Measurements from ENCODE around the gene SMTNL2. TPM values are rescaled to one million over a fixed set of nuclear protein-coding genes. Genes with fewer than 3 reads are reported as not detected.
"Not testable (repeated sequence)": the region's sequence is repeated elsewhere in the genome, so short reads cannot be mapped to it uniquely, and the experiment has no call there.

The SMTNL2 gene
- total RNA-seq, 1 donor from 2014 or later: 1.6 TPM

GRCh38 chr17:4616476-4616875, 32.1 kb downstream of the SMTNL2 start:
- no peak for DNase-seq (ENCODE audit: low spot score)
- no peak for ATAC-seq
- intact Hi-C loops (cut with DNase I): no loop called here

- no peak for DNase-seq (ENCODE audit: low spot score)
- ATAC-seq: no peak
- intact Hi-C loops (cut with DNase I): no loop called here
These were observed 32.8 kb downstream of the SMTNL2 start for GRCh38 chr17:4617090-4617489.

GRCh38 chr17:4617590-4618351, 33.4 kb downstream of the SMTNL2 start:
- ATAC-seq (no peak), DNase-seq (ENCODE audit: low spot score) (no peak)
- intact Hi-C loops (cut with DNase I): no loop called here

GRCh38 chr17:4620531-4621101, 36.3 kb downstream of the SMTNL2 start:
- DNase-seq (ENCODE audit: low spot score) (no peak), ATAC-seq (no peak)
- intact Hi-C loops (cut with DNase I): loop anchor here (10.0 kb wide), 1 partner anchor 56 kb away; the partner anchor contains the start of gene GGT6

- intact Hi-C loops (cut with DNase I): loop anchor here (10.0 kb wide), 1 partner anchor 58 kb away; the partner anchor contains the start of gene GGT6
- no peak for ATAC-seq
- no peak for DNase-seq (ENCODE audit: low spot score)
These were observed 38.0 kb downstream of the SMTNL2 start for GRCh38 chr17:4622375-4622774.

- intact Hi-C loops (cut with DNase I): loop anchor here (10.0 kb wide), 1 partner anchor 58 kb away; the partner anchor contains the start of gene GGT6
- ATAC-seq (no peak), DNase-seq (ENCODE audit: low spot score) (no peak)
These were observed 38.9 kb downstream of the SMTNL2 start for GRCh38 chr17:4623249-4623648.

- DNase-seq (ENCODE audit: low spot score); ATAC-seq: not testable (repeated sequence)
- intact Hi-C loops (cut with DNase I): loop anchor here (10.0 kb wide), 1 partner anchor 60 kb away; the partner anchor contains the start of gene GGT6
These were observed 40.2 kb downstream of the SMTNL2 start for GRCh38 chr17:4624451-4624911.

- intact Hi-C loops (cut with DNase I): loop anchor here (10.0 kb wide), 1 partner anchor 60 kb away; the partner anchor contains the start of gene GGT6
- ATAC-seq (peak; percentile 39), DNase-seq (ENCODE audit: low spot score) (no peak)
These were observed 40.9 kb downstream of the SMTNL2 start for GRCh38 chr17:4625181-4625617.

GRCh38 chr17:4626734-4627256, 42.5 kb downstream of the SMTNL2 start:
- ATAC-seq: no peak
- intact Hi-C loops (cut with DNase I): loop anchor here (10.0 kb wide), 1 partner anchor 62 kb away; the partner anchor contains the start of gene GGT6
- no peak for DNase-seq (ENCODE audit: low spot score)

- no peak for ATAC-seq
- intact Hi-C loops (cut with DNase I): no loop called here
- DNase-seq (ENCODE audit: low spot score): peak; percentile 44
These were observed 47.1 kb downstream of the SMTNL2 start for GRCh38 chr17:4631431-4631830.

- ATAC-seq (no peak), DNase-seq (ENCODE audit: low spot score) (peak; percentile 46)
- intact Hi-C loops (cut with DNase I): no loop called here
These were observed 47.7 kb downstream of the SMTNL2 start for GRCh38 chr17:4631836-4632580.

GRCh38 chr17:4632581-4632920, 48.2 kb downstream of the SMTNL2 start:
- intact Hi-C loops (cut with DNase I): no loop called here
- ATAC-seq (no peak), DNase-seq (ENCODE audit: low spot score) (peak; percentile 9)

- no peak for ATAC-seq
- intact Hi-C loops (cut with DNase I): no loop called here
These were observed 49.3 kb downstream of the SMTNL2 start for GRCh38 chr17:4633643-4634042.

GRCh38 chr17:4634976-4635375, 50.6 kb downstream of the SMTNL2 start:
- no peak for ATAC-seq
- DNase-seq (ENCODE audit: low spot score): no peak
- intact Hi-C loops (cut with DNase I): no loop called here

More at GRCh38 chr17:4633643-4634042, 49.3 kb downstream of the SMTNL2 start:
- DNase-seq (ENCODE audit: low spot score): no peak

GRCh38 chr17:4635823-4636375, 51.6 kb downstream of the SMTNL2 start:
- DNase-seq (ENCODE audit: low spot score): no peak
- peak; percentile 67 for ATAC-seq
- intact Hi-C loops (cut with DNase I): no loop called here

GRCh38 chr17:4636474-4637100, 52.3 kb downstream of the SMTNL2 start:
- ATAC-seq (no peak), DNase-seq (ENCODE audit: low spot score) (no peak)
- intact Hi-C loops (cut with DNase I): no loop called here

- ATAC-seq; intact Hi-C loops (cut with DNase I); DNase-seq (ENCODE audit: low spot score): not testable (repeated sequence)
These were observed 54.4 kb downstream of the SMTNL2 start for GRCh38 chr17:4638766-4639165.

- intact Hi-C loops (cut with DNase I); DNase-seq (ENCODE audit: low spot score): not testable (repeated sequence)
- ATAC-seq: peak; percentile 23
These were observed 55.2 kb downstream of the SMTNL2 start for GRCh38 chr17:4639301-4640059.
